Heart right ventricle (tissue), 16 donors: Measurements from ENCODE around the gene OBI1. TPM values are rescaled to one million over a fixed set of nuclear protein-coding genes. Genes with fewer than 3 reads are reported as not detected.

ENCODE experiments used
- ATAC-seq, 8 donors: fragments of 200-7000 bp; cut with Tn5 transposase; one replicate each; pipeline ENCODE4 v1.9.1; 2020; ENCODE audit warnings: mild to moderate bottlenecking in 8 of 8, moderate library complexity in 8 of 8, moderate number of reproducible peaks in 1 of 8
- DNase-seq, 2 donors: peaks; one replicate each; pipeline ENCODE4 v3.0.0-alpha.2; 2020
- H3K27ac ChIP-seq, 10 donors: fragments of 200-600 bp; sonication (generic) in 2 of 10; one replicate each; pipeline versions ENCODE4 v1.5.0 to v1.8.0; 2020 to 2022; ENCODE audit warnings: mild to moderate bottlenecking in 3 of 10
- H3K27me3 ChIP-seq, 7 donors: fragments of 200-600 bp; one replicate each; pipeline ENCODE4 v1.8.0; 2021 to 2022; ENCODE audit warnings: mild to moderate bottlenecking in 2 of 7
- H3K36me3 ChIP-seq, 9 donors: fragments of 200-600 bp; sonication (generic) in 1 of 9; one replicate each; pipeline versions ENCODE4 v1.5.0 to v1.8.0; 2020 to 2022; ENCODE audit warnings: mild to moderate bottlenecking in 2 of 9
- H3K4me1 ChIP-seq, 9 donors: fragments of 200-600 bp; sonication (generic) in 1 of 9; one replicate each; pipeline versions ENCODE4 v1.5.0 to v1.8.0; 2020 to 2022; ENCODE audit warnings: mild to moderate bottlenecking in 4 of 9
- H3K4me3 ChIP-seq, 10 donors: fragments of 200-600 bp; sonication (generic) in 2 of 10; one replicate each; pipeline versions ENCODE4 v1.5.0 to v1.8.0; 2020 to 2022; ENCODE audit warnings: mild to moderate bottlenecking in 7 of 10, moderate library complexity in 2 of 10
- H3K9me3 ChIP-seq, 11 donors: fragments of 200-600 bp in 10 of 11; sonication (generic) in 2 of 11; one replicate each; pipeline versions ENCODE4 v1.5.0 to v1.8.0; 2013 to 2022; ENCODE audit warnings: mild to moderate bottlenecking in 2 of 11, control low read depth in 1 of 11, moderate library complexity in 1 of 11
- WGBS, 2 donors: extraction: QIAGEN DNeasy Blood & Tissue Kit; methylation state at CpG; one replicate each; pipeline ENCODE4 v1.1.7; 2013; ENCODE audit warnings: inconsistent platforms in 1 of 2; 5-methylcytosine and 5-hydroxymethylcytosine counted together
- intact Hi-C, 10 donors: fragments of 100-400 bp; cut with DNase I; formaldehyde crosslinking; loops; one replicate each; pipeline versions ENCODE4 v1.11.1 to v1.14.2; 2022
- polyA plus RNA-seq, 2 donors: library from polyadenylated mRNA; stranded (reverse); fragments of 200-250 nt; gene quantifications; one replicate each; pipeline ENCODE4 v1.2.3, GENCODE V29; 2013
- total RNA-seq, 10 donors: library from RNA; stranded (reverse); fragmentation: NEBNext Ultra II Directional in 3 of 10; extraction: Animal tissue kit (Norgen Biotek cat#: 25700) in 3 of 10; gene quantifications; one replicate each; pipeline versions ENCODE4 v1.2.1 to v1.2.4, GENCODE V29; 2021 to 2023
- TF ChIP-seq, protein P1 (sequence below), 9 donors: fragments of 200-600 bp; sonication (generic) in 2 of 9; IDR thresholded peaks; one replicate each; pipeline versions ENCODE4 v1.5.0 to v1.8.0; 2021 to 2022; ENCODE audit warnings: antibody characterized with exemption in 9 of 9, mild to moderate bottlenecking in 5 of 9, moderate library complexity in 1 of 9
- donor health status: Arrhythmogenic right ventricular cardiomyopathy.
- donor health status: ischemic (EF 13 %, LVEDD 7.1; RV severe dilation, severe dysfunction).
- donor health status: healthy with polysubstance abuse.
- donor health status: DM: no; HTN: yes; CAD: no.
- donor health status: DM: no; HTN: no; CAD: no.
- donor health status: ischemic (EF 25% LVEDD 6.9; RV normal size, moderate dysfunction).
- donor health status: ischemic (EF 25% LVEDD 5.7; RV mildly dilated, moderate dysfunction).
- donor health status: healthy.
- donor health status: DM: yes; HTN: yes; CAD: no.
- donor health status: Ischemic cardiomyopathy.
- donor health status: ischemic (EF 35%, LVEDD 5.7; RV mildly dilated, moderate dysfunction).
- donor health status: nonischemic (EF 11% LVEDD 7.7; RV severe dilation, severe dysfunction).
- donor health status: DM: yes; HTN: yes; CAD: no.
- donor health status: PGD.
- donor health status: ischemic (EF 29% LVEDD 5.4; RV normal size, mild dysfunction).
- donor health status: nonischemic (EF 23%, LVEDD 6.1; RV moderate dilation, normal function).

The OBI1 gene
- total and polyA plus RNA-seq, 12 donors, result 2.8 to 12.3 (median 9.3) TPM

DNA sequence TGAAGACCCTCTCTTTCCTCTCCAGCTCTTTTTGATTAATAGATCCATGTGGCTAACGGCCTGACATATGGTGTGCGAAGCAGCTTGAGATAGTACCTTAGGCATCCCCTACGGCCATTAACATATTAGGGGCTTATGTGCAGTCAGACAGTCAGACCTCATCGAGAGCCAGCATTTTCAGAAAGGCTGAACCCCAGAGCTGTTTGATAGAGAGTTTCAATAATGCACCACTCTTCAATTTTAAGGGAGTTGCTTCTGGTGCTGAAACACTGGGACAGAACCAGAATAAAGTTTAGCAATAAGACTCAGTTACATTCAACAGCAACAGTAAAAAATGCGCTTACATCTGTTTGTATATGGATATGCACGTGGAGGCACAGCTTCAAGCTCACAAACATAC lies 66.4 kb downstream of the OBI1 start:
- DNase-seq, result no peak
- no peak overlapping the region for H3K4me3 ChIP-seq
- H3K4me1 ChIP-seq, result peaks cover 0 to 21% (median 16%) of the 10 kb centered on the region in 9 donors
- TF ChIP-seq, protein P1, sequence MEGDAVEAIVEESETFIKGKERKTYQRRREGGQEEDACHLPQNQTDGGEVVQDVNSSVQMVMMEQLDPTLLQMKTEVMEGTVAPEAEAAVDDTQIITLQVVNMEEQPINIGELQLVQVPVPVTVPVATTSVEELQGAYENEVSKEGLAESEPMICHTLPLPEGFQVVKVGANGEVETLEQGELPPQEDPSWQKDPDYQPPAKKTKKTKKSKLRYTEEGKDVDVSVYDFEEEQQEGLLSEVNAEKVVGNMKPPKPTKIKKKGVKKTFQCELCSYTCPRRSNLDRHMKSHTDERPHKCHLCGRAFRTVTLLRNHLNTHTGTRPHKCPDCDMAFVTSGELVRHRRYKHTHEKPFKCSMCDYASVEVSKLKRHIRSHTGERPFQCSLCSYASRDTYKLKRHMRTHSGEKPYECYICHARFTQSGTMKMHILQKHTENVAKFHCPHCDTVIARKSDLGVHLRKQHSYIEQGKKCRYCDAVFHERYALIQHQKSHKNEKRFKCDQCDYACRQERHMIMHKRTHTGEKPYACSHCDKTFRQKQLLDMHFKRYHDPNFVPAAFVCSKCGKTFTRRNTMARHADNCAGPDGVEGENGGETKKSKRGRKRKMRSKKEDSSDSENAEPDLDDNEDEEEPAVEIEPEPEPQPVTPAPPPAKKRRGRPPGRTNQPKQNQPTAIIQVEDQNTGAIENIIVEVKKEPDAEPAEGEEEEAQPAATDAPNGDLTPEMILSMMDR (IDR thresholded peaks at IDR 0.05), result no peak
- WGBS, 2 donors, result 7 to 9% methylated on average over 6 of the region's 6 CpGs
- H3K27ac ChIP-seq, result no peak overlapping the region
- no peaks in the 10 kb centered on the region for H3K9me3 ChIP-seq
- intact Hi-C loops, result no loop called here
- H3K27me3 ChIP-seq, result peaks cover 38 to 100% (median 100%) of the 10 kb centered on the region in 7 donors
- no peak for ATAC-seq
- H3K36me3 ChIP-seq, result no peaks in the 10 kb centered on the region

DNA sequence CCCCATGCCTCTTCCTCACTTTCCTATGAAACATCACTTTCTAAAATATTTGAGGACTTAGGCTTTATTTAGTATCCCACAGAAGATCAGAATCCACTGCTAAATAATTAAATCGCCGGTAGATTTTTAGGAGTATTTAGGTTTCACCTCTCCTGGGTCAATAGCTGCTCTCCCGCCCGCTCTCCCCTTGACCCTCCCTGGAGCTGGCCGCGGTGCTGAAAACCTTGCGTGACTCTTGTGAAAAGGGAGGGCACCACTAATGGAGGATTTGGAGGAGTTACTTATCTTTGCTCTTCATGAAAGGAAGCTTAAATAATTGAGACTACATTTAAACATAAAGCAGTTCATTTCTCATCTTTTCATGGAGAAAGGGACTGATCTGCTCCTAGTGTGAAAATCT lies 69.7 kb downstream of the OBI1 start:
- Histone ChIP-seq H3K27me3 (peaks cover 11 to 100% (median 98%) of the 10 kb centered on the region in 7 donors), H3K27ac (no peak overlapping the region), H3K9me3 (no peaks in the 10 kb centered on the region), H3K4me3 (no peak overlapping the region), H3K4me1 (no peaks in the 10 kb centered on the region), H3K36me3 (no peaks in the 10 kb centered on the region)
- 2 to 4% methylated on average over 7 of the region's 7 CpGs for WGBS, 2 donors
- intact Hi-C loops, result no loop called here
- TF ChIP-seq, protein P1 (IDR thresholded peaks at IDR 0.05), result no peak
- peak in 1 of 2 donors; percentile 56 for DNase-seq
- ATAC-seq, result no peak

DNA sequence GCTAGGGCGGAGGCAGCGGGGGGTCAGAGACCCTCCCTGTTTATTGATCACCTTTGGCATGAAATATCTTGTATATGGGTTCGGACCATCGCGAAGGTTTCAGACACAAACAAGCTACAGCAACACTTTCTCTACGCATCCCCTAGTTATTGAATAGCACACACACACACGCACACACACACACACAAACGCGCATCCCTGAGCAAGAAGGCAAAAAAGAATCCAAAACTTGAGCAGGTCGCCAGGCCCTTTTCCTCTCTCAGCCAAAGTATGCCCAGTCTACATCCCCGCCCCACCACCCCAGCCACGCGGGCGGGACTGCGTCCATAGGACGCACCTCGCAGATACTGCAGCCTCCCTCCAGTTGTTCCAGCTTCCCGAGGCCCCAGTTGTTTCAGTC lies 71.6 kb downstream of the OBI1 start:
- no peaks in the 10 kb centered on the region for H3K4me1 ChIP-seq
- intact Hi-C loops, result no loop called here
- H3K27ac ChIP-seq, result no peak overlapping the region
- ATAC-seq (no peak), DNase-seq (no peak)
- H3K9me3 ChIP-seq, result no peaks in the 10 kb centered on the region
- TF ChIP-seq, protein P1 (IDR thresholded peaks at IDR 0.05), result no peak
- no peak overlapping the region for H3K4me3 ChIP-seq
- WGBS, 2 donors, result 12 to 13% methylated on average over 18 of the region's 18 CpGs
- H3K27me3 ChIP-seq, result peaks cover 6 to 96% (median 95%) of the 10 kb centered on the region in 7 donors
- no peaks in the 10 kb centered on the region for H3K36me3 ChIP-seq

DNA sequence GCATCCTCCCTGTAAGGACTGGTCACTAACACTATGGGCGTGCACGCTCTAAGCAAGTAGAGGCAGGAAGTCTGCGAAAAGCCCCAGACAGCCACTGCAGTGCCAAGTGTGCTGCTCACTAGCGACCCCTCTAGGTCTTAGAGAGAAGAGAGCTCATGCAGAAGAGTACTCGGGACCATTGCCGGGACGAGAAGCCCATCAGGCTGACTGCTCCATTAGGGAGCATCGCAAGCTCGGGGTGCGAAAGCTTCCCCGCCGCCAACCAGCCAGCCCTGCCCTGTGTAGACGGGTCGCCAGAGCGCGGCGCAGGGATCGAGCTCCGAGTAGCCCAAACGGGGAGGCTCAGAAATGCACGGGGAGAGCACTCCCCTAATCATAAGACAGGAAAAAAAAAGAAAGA lies 72.2 kb downstream of the OBI1 start:
- H3K9me3 ChIP-seq, result no peaks in the 10 kb centered on the region
- ATAC-seq, result no peak
- no peak overlapping the region for H3K27ac ChIP-seq
- DNase-seq, result no peak
- WGBS, 2 donors, result 3 to 4% methylated on average over 21 of the region's 21 CpGs
- intact Hi-C loops, result no loop called here
- H3K36me3 ChIP-seq, result no peaks in the 10 kb centered on the region
- H3K4me1 ChIP-seq, result no peaks in the 10 kb centered on the region
- peaks cover 6 to 96% (median 93%) of the 10 kb centered on the region in 7 donors for H3K27me3 ChIP-seq
- H3K4me3 ChIP-seq, result no peak overlapping the region
- TF ChIP-seq, protein P1 (IDR thresholded peaks at IDR 0.05), result no peak
